MG63 (cell line): ENCODE results near the gene HPS6. TPM values are rescaled to one million over a fixed set of nuclear protein-coding genes. Genes with fewer than 3 reads are reported as not detected.

Experiments used
- DNase-seq: peaks from one replicate; pipeline ENCODE4 v3.0.0-alpha.2; 2020
- H3K27me3 ChIP-seq: fragments of 250-450 bp; sonication (Bioruptor Pico); 2 replicates; pipeline ENCODE4 v1.5.1; 2020; ENCODE audit warnings: mild to moderate bottlenecking, moderate library complexity
- H3K36me3 ChIP-seq: fragments of 250-450 bp; sonication (Bioruptor Pico); 2 replicates; pipeline ENCODE4 v1.5.1; 2020; ENCODE audit warnings: mild to moderate bottlenecking, moderate library complexity
- H3K4me3 ChIP-seq: fragments of 250-450 bp; sonication (Bioruptor Pico); 2 replicates; pipeline ENCODE4 v1.5.1; 2020; ENCODE audit warnings: mild to moderate bottlenecking, moderate library complexity
- H3K9me3 ChIP-seq: fragments of 250-450 bp; sonication (Bioruptor Pico); 2 replicates; pipeline ENCODE4 v1.5.1; 2020; ENCODE audit warnings: mild to moderate bottlenecking, moderate library complexity
- total RNA-seq: library from RNA; depleted of rRNA; stranded (reverse); fragments of >200 nt; shearing (Covaris generic); gene quantifications from 2 replicates; pipeline ENCODE4 v1.2.3, GENCODE V29; 2014; ENCODE audit warnings: low replicate concordance

Gene HPS6
- total RNA-seq, 1 experiment from 2014 or later: 56.3 TPM

DNA sequence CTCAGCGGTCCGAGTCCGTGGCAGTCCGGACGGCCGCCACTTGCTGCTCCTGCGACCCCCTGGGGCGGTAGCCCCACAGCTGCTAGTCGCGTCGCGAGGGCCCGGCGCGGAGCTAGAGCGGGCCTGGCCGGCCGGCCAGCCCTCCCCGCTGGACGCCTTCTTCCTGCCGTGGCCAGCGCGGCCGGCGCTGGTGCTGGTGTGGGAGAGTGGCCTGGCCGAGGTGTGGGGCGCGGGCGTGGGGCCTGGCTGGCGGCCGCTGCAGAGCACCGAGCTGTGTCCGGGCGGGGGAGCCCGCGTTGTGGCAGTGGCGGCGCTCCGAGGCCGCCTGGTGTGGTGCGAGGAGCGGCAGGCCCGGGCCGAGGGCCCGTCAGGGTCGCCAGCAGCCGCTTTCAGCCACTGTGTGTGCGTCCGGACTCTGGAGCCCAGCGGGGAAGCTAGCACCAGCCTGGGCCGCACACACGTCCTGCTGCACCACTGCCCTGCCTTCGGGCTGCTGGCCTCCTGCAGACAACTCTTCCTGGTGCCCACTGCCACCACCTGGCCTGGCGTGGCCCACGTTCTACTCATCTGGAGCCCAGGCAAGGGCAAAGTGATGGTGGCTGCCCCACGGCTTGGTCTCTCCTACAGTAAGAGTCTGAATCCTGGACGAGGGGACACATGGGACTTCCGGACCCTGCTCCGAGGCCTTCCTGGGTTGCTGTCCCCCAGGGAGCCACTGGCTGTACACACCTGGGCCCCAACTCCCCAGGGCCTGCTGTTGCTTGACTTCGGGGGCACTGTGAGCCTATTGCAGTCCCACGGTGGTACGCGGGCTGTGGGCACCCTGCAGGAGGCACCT, 631 bp downstream of the HPS6 start:
- no peaks in the 10 kb centered on the region for H3K9me3 ChIP-seq
- no peaks in the 10 kb centered on the region for H3K27me3 ChIP-seq
- H3K36me3 ChIP-seq: peaks cover 12% of the 10 kb centered on the region
- DNase-seq: peak; percentile 46
- H3K4me3 ChIP-seq: peak overlapping the region; percentile 71

DNA sequence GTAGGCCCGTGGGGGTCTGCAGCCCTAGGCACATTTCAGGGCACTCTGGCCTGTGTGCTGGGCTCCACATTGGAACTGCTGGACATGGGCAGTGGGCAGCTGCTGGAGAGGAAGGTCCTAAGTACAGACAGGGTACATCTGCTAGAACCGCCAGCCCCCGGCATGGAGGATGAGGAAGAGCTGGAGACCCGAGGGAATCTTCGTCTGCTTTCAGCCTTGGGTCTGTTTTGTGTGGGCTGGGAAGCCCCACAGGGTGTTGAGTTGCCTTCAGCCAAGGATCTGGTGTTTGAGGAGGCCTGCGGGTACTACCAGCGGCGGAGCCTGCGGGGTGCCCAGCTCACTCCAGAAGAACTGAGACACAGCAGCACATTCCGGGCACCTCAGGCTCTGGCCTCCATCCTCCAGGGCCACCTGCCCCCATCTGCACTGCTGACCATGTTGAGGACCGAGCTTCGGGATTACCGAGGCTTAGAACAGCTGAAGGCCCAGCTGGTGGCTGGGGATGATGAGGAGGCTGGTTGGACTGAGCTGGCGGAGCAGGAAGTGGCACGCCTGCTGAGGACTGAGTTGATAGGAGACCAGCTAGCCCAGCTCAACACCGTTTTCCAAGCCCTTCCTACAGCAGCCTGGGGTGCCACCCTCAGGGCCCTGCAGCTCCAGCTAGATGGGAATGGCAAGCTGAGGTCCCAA, 1.4 kb downstream of the HPS6 start:
- no peaks in the 10 kb centered on the region for H3K27me3 ChIP-seq
- peak overlapping the region; percentile 71 for H3K4me3 ChIP-seq
- peaks cover 12% of the 10 kb centered on the region for H3K36me3 ChIP-seq
- no peak for DNase-seq
- no peaks in the 10 kb centered on the region for H3K9me3 ChIP-seq

- no peak overlapping the region for H3K4me3 ChIP-seq
- no peaks in the 10 kb centered on the region for H3K27me3 ChIP-seq
- no peak for DNase-seq
- no peaks in the 10 kb centered on the region for H3K9me3 ChIP-seq
- peaks cover 12% of the 10 kb centered on the region for H3K36me3 ChIP-seq
These were observed 2.2 kb downstream of the HPS6 start for GRCh38 chr10:102067091-102067916.

DNA sequence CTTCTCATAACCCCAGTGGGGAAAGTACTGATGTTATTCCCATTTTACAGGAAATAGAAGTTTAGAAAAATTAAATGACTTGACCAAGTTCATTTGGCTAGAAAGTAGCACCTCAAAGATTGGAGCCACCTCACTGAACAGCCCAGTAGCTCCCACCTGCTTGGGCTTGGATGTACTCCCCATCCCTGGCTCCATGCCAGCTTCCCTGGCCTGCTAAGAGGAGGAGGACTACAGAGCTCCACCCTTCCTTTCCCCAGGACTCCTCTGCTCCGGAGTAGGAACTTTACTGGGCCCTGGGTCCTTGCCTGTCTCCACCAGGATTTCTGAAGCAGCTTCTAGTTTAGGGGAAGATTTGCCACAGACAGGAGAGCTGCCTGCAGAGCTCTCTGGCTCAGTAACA, 3.1 kb downstream of the HPS6 start:
- Histone ChIP-seq H3K4me3 (no peak overlapping the region), H3K9me3 (no peaks in the 10 kb centered on the region), H3K36me3 (peaks cover 12% of the 10 kb centered on the region), H3K27me3 (no peaks in the 10 kb centered on the region)
- peak; percentile 13 for DNase-seq

- peaks cover 12% of the 10 kb centered on the region for H3K36me3 ChIP-seq
- H3K27me3 ChIP-seq: no peaks in the 10 kb centered on the region
- no peaks in the 10 kb centered on the region for H3K9me3 ChIP-seq
- H3K4me3 ChIP-seq: no peak overlapping the region
- no peak for DNase-seq
These were observed 3.9 kb downstream of the HPS6 start for GRCh38 chr10:102069071-102069470.

DNA sequence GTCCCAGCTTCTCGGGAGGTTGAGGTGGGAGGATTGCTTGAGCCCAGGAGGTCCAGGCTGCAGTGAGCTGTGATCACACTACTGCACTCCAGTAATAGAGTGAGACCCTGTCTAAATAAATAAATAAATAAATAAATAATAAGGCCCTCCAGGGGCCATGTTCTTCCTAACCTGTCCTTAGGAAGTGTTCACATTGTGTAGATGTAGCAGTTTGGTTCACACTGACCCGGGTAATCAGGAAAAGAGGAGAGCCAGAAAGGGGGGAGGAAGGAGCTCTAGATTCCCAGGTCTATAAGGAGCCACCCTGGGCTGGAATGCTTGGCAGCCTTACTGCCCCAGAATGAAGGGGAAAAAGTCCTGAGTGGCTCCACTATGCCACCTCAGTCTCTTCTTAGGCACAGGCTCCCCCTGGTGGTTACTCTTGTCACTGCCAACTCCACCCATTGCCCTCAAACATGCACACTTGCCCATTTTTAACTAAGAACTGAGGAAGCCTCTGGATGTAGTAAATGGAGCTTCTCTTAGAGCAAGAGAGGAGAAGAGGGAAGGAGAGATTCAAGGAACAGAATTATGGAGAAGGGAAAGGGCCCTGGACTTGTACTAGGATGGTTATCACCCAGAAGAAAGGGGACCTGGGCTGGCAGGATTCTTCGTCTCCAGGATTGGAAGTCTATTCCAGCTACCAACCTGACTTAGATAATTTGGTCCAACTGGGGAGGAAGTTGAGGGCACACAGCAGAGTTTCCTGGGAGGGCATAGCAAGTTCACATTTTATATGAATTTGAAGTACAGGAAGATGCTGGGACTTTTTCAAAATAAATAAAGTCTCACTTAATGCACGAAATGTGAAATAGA, 7.8 kb downstream of the HPS6 start:
- peak; percentile 67 for DNase-seq
- Histone ChIP-seq H3K9me3 (no peaks in the 10 kb centered on the region), H3K36me3 (peaks cover 6% of the 10 kb centered on the region), H3K27me3 (no peaks in the 10 kb centered on the region; the same call in 1 of the 2 replicates), H3K4me3 (no peak overlapping the region)

DNA sequence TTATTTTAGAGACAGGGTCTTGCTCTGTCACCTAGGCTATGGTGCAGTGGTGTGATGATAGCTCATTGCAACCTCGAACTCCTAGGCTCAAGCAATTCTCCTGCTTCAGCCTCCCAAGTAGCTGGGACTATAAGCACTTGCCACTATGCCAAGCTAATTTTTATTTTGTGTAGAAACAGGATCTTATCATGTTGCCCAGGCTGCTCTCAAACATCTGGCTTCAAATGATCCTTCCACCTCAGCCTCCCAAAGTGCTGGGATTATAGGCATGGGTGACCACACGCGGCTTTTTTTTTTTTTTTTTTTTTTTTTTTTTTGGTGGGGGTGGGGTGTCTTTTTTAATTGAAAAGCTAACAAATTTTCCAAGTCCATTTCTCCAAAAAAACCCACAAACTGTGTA, 18.4 kb downstream of the HPS6 start:
- Histone ChIP-seq H3K4me3 (no peak overlapping the region), H3K9me3 (no peaks in the 10 kb centered on the region), H3K27me3 (no peaks in the 10 kb centered on the region), H3K36me3 (no peaks in the 10 kb centered on the region)
- no peak for DNase-seq

GRCh38 chr10:102085336-102085735, 20.2 kb downstream of the HPS6 start:
- no peaks in the 10 kb centered on the region for H3K27me3 ChIP-seq
- H3K9me3 ChIP-seq: no peaks in the 10 kb centered on the region
- H3K36me3 ChIP-seq: no peaks in the 10 kb centered on the region
- no peak overlapping the region for H3K4me3 ChIP-seq
- DNase-seq: no peak

- H3K9me3 ChIP-seq: no peaks in the 10 kb centered on the region
- no peaks in the 10 kb centered on the region for H3K36me3 ChIP-seq
- H3K27me3 ChIP-seq: no peaks in the 10 kb centered on the region
- no peak for DNase-seq
- H3K4me3 ChIP-seq: no peak overlapping the region
These were observed 21.0 kb downstream of the HPS6 start for GRCh38 chr10:102086196-102086595.

DNA sequence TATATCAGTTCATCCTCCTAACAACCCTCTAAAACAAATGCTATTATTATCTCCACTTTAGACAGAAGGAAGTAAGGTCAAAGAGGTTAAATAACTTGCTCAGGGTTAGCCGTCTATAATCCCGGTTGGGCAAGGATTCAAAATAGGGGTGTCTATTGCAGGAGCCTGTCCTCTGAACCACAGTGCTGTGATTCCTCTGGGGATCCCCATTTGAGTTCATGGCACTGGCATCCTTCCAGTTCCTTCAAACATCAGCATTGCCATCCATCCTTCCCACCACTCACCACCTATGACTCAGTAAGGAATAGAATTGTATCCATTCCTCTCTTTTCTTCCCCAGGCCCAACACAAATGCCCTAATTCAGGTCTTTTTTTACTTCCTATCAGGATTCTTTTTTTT, 25.6 kb downstream of the HPS6 start:
- no peaks in the 10 kb centered on the region for H3K36me3 ChIP-seq
- H3K9me3 ChIP-seq: no peaks in the 10 kb centered on the region
- H3K4me3 ChIP-seq: no peak overlapping the region
- H3K27me3 ChIP-seq: no peaks in the 10 kb centered on the region
- no peak for DNase-seq

GRCh38 chr10:102096449-102096848, 31.3 kb downstream of the HPS6 start:
- Histone ChIP-seq H3K27me3 (no peaks in the 10 kb centered on the region), H3K36me3 (no peaks in the 10 kb centered on the region), H3K9me3 (no peaks in the 10 kb centered on the region), H3K4me3 (no peak overlapping the region)
- DNase-seq: no peak

- no peaks in the 10 kb centered on the region for H3K9me3 ChIP-seq
- H3K27me3 ChIP-seq: no peaks in the 10 kb centered on the region
- no peak for DNase-seq
- no peaks in the 10 kb centered on the region for H3K36me3 ChIP-seq
- no peak overlapping the region for H3K4me3 ChIP-seq
These were observed 36.0 kb downstream of the HPS6 start for GRCh38 chr10:102101152-102101551.

DNA sequence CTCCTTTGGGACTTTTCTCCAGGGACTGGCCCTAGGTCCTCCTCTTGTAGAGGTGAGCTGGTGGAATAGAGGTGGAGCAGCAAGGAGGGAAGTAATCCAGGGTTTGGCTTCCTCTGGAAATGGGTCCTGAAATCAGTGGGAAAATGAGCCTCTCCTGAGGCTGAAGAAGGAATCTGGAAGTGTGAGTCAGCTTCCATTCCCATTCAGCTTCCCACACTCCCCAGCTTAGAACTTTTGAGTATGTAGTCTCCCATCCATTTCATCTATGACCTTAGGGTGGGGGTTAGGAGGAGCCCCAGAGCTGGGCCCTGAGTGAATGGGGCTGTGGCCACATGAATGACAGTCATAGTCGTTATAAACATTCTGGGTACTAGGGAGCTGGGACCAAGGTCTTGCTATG, 37.3 kb downstream of the HPS6 start:
- no peak overlapping the region for H3K4me3 ChIP-seq
- no peaks in the 10 kb centered on the region for H3K27me3 ChIP-seq
- no peak for DNase-seq
- H3K36me3 ChIP-seq: no peaks in the 10 kb centered on the region
- H3K9me3 ChIP-seq: no peaks in the 10 kb centered on the region

GRCh38 chr10:102106998-102107397, 41.8 kb downstream of the HPS6 start:
- no peak for DNase-seq
- Histone ChIP-seq H3K27me3 (no peaks in the 10 kb centered on the region), H3K9me3 (no peaks in the 10 kb centered on the region), H3K4me3 (no peak overlapping the region), H3K36me3 (peaks cover 25% of the 10 kb centered on the region)

DNA sequence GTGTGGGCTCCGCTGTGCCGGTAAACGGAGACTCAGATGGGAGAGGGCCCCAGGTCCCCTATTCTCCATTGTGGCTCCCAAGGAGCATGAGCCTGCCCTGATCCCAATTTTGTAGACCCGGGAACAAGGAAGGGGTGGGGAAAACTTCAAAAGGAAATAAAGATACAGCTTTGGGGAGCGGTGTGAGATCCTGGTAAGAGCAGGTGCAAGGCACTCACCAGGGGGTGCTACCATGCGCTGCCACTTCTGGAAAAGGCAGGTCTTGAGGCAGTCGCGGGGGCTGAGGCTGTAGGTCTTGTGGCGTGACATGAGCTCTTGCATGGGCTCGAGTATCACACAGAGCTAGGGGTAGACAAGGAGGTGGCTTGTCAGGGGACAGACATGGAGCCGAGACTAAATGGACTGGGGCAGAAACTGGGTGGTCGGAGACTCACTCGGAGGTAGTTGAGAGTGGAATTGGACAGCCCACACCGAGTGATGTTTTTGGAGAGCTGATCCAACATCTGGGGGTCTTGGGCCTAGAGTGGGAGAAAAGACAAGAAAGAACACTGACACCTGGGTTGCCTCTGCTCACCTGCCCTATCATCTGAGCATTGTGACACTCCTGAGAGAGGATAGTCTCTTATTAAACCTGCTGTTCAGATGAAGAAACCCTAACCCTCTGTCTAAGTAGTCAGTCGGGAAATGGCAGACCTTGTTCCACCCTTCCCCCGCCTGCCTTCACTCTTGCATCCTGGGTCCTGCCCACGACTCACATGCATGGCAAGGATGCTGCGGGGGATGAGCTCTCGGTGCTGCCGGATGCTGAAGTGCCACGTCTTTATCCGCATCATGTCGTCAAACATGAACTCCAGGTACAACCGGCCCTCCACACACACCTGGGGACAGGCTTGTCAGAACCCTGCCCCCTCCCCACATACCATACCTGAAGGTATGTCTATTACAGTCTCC, 44.3 kb downstream of the HPS6 start:
- H3K4me3 ChIP-seq: no peak overlapping the region
- no peak for DNase-seq
- no peaks in the 10 kb centered on the region for H3K9me3 ChIP-seq
- peaks cover 25% of the 10 kb centered on the region for H3K36me3 ChIP-seq
- no peaks in the 10 kb centered on the region for H3K27me3 ChIP-seq
